GM10266 (cell line): ENCODE data around the gene FAM98B.

Experiments
- DNase-seq: peaks from one replicate; pipeline ENCODE4 v3.0.0; 2012; ENCODE audit errors: extremely low spot score
- TF ChIP-seq, protein P1 (sequence below): IDR thresholded peaks from 2 replicates; pipeline ENCODE4 v1.5.1; 2012; ENCODE audit warnings: mild to moderate bottlenecking, low read depth; ENCODE audit not compliant: control insufficient read depth, insufficient read depth; ENCODE audit errors: missing control alignments

Gene FAM98B

DNA sequence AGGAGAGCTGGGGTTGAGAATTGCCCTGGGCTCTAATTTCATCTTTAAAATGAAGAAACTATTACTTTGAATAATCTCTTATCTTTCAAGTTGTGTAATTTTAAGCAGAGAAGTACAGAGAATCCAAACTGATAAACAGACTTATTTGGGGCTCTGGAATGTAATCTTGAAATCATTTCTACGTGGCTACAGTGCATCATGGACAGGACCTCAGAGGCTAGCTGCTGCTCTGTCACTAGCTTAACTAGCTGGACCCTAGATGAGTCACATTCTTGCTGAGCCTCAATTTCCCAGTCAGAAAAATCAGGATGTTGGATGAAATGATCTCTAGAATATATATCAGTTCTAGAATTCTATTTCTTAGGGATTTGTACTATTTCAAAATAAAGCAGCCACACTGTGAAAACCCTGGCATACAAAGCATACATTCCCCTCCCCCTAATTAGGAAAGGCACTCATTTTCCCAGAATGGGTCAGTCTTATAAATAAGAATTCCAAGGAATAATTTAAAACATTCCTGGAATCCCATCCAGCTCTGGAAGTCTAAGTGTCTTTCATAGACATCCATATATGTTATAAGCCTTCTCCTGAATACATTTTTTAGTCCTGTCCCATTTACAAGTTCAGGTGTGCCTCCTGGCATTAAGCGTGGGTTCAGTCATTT, 63.5 kb downstream of the FAM98B start:
- TF ChIP-seq, protein P1, sequence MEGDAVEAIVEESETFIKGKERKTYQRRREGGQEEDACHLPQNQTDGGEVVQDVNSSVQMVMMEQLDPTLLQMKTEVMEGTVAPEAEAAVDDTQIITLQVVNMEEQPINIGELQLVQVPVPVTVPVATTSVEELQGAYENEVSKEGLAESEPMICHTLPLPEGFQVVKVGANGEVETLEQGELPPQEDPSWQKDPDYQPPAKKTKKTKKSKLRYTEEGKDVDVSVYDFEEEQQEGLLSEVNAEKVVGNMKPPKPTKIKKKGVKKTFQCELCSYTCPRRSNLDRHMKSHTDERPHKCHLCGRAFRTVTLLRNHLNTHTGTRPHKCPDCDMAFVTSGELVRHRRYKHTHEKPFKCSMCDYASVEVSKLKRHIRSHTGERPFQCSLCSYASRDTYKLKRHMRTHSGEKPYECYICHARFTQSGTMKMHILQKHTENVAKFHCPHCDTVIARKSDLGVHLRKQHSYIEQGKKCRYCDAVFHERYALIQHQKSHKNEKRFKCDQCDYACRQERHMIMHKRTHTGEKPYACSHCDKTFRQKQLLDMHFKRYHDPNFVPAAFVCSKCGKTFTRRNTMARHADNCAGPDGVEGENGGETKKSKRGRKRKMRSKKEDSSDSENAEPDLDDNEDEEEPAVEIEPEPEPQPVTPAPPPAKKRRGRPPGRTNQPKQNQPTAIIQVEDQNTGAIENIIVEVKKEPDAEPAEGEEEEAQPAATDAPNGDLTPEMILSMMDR, result no peak
- DNase-seq, result no peak

DNA sequence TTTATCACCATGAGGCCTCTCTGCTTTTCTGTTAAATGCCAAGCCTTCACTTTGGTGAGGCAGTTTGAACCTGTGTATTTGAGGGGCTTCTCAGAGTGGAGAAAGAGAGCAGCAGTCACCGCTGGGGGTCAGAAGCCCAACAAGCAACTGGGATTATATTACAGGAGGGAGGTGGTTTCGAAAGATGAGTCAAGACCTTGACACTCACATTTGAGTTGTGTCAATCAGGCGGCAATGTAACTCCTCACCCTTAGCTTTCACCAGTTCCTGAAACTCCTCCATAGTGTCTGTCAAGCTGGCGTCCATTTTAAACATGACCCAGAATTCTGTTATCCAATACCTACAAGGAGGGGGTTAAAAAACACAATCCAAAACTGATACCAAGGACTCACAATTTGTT, 64.2 kb downstream of the FAM98B start:
- no peak for DNase-seq
- TF ChIP-seq, protein P1, result no peak

DNA sequence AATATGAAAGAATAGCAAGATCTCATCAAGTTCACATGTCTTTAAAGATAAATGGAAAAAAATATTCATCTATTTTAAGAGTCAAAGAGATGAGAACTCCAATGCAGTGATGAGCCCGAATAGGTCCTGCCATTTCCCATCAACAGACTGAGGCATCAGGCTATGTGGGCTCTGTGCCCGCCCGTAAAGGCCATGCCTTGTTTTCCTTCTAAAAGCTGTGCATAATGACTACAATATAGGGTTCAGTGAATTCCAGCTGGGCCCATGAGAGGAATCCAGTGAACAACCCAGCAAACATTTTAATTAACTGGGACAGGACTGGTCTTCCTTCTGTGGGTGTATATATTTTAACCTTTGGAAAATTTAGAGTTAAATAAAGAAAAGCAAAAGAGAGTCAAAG, 66.1 kb downstream of the FAM98B start:
- DNase-seq, result no peak
- TF ChIP-seq, protein P1, result no peak

DNA sequence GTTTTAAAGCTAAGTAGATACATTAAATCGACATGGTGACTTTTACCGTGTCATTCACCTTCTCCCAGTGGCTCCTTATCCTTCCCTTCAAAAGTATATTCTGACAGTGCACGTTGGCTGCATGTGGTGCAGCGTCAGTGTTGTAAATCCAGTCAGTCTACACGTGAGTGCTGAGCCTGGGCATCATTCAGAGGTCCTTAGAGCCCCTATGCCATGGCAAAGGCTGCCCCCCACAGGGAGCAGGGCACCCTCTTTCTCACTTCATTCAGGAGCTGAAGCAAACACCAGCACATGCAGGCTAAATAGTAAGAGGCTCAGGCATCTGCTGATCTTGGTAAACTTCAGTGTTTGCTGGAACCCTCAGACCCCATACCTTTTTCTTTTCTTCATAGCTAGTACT, 67.4 kb downstream of the FAM98B start:
- no peak for DNase-seq

DNA sequence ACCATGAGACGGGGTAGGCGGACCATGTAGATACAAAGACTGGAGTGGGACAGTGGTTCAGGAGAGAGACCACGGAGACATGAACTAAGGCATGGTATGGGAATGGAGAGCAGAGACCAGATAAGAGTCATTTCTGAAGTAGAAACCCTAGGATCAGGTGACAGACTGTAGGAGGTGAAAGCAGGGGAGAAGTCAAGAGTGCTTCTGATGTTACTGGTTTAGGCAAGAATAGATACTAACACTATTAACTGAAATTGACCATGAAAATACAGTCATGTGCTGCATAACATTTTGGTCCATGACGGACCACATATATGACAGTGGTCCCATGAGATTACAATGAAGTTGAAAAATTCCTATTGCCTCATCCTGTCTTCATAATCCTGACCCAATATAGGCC, 69.0 kb downstream of the FAM98B start:
- DNase-seq, result no peak
- TF ChIP-seq, protein P1, result no peak

More for the DNA sequence above, 67.4 kb downstream of the FAM98B start:
- TF ChIP-seq, protein P1, result no peak

DNA sequence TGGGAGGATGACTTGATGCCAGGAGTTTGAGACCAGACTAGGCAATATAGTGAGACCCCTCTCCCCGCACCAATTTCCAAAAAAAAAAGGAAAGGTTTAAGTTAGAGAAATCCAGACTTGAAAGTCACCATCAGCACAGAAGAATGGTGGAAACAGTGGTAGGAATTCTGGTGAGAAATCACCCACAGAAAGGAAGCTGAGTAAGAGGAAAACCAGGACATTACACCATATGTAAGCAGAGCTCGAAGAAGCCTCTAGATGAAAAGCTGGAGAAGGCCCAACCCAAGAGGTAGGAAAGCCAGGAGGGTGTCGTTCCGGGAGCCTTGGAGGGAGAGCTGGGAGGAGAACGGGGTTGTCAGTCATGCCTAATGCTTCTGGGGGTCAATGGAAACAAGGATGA, 70.2 kb downstream of the FAM98B start:
- TF ChIP-seq, protein P1, result no peak

DNA sequence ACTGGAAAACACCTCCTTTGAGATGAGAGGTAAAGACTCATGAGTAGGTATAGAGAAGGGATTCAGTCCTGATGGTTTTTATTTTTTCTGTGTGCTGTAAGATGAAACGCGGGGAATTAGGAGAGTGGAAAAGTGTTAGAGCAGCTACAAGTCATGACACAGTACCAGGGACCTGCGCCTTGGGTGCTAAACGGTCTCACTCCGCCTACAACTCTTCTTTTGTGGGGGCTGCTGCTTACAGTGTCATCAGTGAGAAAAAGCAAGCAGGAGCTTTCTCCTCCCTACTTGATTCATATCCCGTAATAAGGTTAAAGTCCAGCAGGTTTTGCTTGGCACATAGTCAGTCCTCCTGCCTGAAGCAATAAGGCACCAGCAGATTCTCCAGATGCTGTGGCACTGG, 71.6 kb downstream of the FAM98B start:
- DNase-seq, result no peak
- TF ChIP-seq, protein P1, result no peak

More for the DNA sequence above, 70.2 kb downstream of the FAM98B start:
- DNase-seq, result no peak
